SKM-1 (cell line): ENCODE data around the gene GPR15LG.

Experiments
- DNase-seq: peaks from one replicate; lab custom pipeline; 2025; ENCODE audit not compliant: unreplicated experiment; lab: John Stamatoyannopoulos, UW

Gene GPR15LG

GRCh38 chr10:84193327-84193726, 19.7 kb downstream of the GPR15LG start:
- no peak for DNase-seq

DNA sequence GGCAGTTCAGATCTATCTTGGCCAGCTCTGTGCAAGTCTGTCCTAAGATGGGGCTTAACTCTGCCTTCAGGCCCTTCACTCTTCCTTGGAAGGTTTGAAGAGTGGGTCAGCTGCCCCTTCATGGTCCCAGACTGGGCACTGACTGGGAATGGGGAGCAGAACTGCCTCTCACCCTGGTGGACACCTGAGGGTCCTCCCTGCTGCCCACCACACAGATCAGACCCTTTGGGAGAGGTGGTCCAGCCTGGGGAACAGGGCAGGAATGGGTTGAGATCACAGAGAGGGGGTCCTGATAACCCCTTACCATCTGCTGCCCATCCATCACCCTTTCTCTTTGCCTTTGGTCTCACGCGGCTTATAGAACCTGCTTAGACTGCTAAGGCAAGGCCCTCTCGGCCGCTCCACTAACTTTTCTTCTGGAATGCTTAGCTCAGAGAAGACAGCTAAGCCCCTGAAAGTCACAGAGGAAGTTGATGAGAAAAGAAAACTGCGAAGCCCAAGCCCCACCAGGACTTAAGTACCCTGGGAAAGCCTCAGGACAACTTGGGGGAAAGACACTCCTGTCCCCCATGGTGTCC, 20.3 kb downstream of the GPR15LG start:
- DNase-seq = no peak

- DNase-seq = no peak
Observed at GRCh38 chr10:84194424-84195043, 20.9 kb downstream of the GPR15LG start, which contains the start of gene CDHR1. Gene CDHR1, plus strand, starts transcription at chr10:84194537. Its CDS starts 224 bp downstream, at chr10:84194761.

DNA sequence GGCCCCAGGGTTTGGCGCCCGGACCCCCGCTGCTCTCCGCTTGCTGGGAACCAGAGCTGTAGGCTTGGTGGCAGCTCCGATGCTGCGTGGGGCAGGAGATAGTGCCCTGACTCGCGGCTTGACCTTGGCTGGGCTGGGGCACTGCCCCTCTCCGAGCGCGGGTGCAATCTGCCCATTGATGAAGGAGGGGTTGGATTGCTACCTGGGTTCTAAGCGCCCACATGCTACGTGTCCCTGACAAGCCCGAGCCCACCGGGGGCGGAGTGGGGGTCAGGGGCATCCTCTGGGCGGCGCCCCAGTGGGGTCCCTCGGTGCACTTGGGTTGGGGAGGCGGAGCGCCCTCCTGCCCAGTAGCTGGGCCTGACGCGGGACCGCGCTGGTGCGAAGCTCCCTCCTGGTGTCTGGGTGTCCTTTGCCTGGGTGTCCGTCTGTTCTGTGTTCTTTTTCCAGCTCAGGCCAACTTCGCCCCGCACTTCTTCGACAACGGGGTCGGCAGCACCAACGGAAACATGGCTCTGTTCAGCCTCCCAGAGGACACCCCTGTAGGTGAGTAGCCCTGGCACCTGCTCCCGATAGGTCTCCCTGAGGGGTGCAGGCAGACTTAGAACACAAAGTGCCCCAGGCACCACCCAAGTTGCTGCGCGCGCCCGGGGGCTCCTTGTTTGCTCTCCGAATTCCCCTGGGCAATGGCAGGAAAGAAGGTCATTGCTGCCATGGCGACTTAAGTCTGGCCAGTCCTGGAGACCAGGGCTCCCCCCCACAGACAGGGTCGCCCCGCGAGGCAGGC, 21.6 kb downstream of the GPR15LG start:
- no peak for DNase-seq

- DNase-seq = no peak
Observed at GRCh38 chr10:84196083-84196482, 22.5 kb downstream of the GPR15LG start.

- no peak for DNase-seq
Observed at GRCh38 chr10:84196941-84197340, 23.3 kb downstream of the GPR15LG start.

DNA sequence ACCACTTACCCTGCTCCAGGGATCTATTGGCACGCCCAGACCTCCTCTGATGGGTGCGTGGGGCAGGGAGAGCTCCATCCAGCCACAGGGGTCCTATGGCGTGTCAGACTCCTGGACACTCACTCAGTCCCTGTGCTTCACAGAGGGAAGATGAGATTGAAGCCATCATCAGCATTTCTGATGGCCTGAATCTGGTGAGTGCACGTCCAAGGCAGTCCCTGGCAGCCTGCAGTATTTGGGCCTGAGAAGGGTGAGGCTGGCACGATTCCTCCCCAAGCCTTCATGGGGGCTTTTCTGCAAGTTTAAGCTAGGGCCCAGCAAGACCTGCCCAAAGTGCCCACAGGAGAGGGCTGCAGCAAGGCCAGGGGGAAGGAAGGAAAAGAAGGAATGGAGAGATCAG, 24.0 kb downstream of the GPR15LG start:
- DNase-seq = no peak

DNA sequence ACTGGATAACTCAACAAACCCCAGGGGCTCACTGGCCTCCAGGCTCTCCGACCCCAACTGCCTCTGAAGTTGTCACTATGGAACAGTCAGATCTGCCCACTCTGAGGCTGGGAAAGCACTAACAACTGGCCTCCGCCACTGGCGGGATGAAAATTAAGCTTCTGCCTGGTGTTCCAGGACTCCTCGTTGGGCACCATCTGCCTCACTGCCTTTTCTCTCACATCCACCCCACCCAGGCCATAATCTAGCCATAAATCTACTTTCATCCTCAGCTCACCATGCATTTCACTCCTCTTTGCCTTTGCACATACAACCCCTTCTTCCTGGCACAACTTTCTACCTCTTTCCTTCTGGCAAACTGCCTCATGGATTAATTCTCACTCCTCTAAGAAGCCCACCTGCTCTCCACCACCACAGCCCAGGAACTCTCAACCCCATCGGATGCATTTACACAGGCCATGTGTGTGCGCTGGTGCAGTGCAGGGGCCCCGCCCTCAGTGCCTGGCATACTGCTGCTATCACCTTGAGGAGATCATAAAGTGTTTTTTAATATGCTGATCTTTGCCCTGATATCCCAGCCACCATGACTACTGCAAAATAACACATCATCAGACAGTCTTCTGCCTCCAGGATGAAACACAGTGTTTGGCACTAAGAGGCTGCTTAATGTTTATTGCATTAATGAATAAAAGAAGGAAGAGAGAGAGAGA, 24.8 kb downstream of the GPR15LG start:
- no peak for DNase-seq

DNA sequence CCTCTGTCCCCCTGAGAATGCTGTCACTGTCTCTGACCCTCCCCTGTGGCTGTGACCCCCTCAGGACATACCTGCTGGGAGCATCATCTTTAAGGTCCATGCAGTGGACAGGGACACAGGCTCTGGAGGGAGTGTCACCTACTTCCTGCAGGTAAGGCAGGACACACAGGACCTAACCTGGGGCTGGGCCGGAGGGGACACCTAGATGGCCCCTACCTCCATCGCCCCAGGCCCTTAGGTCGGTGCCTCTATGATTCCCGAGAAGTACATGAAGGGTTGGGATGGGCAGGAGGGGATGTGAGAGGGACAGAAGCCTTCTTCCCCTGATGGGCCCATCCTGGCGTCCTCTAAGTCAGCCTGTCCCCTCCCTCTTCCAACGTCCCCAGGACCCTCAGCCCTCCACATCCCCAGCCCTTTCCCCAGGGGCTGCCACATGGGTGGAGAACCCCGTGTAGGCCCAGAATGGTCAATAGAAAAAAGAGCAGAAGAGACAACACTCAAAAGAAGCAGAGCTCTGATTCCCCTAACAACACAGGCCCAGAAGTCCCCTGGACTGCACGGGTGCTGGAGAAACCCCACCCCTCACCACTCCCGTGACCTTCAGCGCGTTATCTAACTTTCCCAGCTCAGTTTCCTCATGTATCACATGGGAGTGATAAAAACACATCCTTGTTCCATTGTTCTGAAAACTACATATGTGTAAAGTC, 27.1 kb downstream of the GPR15LG start:
- DNase-seq = no peak

- no peak for DNase-seq
Observed at GRCh38 chr10:84201244-84201606, 27.6 kb downstream of the GPR15LG start.

DNA sequence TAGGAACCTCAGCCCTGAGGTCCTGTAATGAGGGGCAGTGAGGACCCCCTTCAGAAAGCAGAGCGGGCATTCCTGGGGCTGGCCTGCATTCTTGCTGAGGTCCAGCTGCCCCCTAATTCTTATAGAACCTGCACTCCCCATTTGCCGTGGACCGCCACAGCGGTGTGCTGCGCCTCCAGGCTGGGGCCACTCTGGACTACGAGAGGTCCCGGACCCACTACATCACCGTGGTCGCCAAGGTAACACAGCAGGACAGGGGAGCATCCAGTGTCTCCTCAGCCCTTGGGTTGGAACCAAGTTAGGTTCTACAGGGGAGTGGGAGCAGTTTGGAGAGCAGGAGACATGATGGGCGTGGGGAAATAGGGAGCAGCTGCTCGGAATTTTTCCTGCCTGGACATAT, 28.1 kb downstream of the GPR15LG start:
- no peak for DNase-seq

- DNase-seq = no peak
Observed at GRCh38 chr10:84202349-84202748, 28.7 kb downstream of the GPR15LG start.

DNA sequence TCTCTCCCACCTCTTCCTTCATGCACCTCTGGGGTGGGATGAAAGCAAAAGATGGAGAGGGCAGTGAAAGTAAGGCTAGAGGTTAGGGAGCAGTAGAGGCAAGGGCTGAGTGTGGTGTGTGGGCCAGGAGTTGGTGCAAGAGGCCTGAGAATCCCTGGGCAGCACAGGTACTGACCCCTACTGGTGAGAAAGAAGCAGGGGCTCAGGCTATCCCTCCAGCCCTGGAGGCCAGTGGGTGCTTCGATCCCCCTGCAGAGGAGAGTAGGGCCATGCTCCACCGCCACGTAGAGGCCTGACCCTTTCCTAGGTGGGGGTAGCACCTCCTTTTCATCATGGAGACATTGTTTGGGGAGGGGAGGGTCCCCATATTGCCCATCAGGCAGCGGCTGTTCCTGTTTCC, 30.5 kb downstream of the GPR15LG start:
- peak; percentile 12 for DNase-seq

DNA sequence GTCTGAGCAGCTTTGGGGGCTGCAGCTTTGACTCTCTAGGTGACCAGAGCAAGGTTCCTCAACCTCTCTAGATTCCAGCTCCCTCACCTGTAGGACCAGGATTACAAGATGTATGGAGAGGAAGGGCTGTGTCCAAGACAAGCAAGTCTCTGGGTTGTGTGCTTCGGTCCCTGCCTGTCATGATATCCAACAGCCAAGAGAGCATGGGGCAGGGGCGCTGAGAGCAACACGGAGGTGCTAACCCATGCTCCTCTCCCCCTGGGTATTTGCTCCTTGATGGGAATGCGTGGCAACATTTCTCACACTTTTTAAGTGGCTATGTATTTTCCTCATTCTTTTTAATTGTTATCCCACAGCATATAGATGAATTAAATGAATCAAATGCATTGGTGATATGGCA, 31.0 kb downstream of the GPR15LG start:
- no peak for DNase-seq

- peak; percentile 20 for DNase-seq
Observed at GRCh38 chr10:84205049-84205852, 31.6 kb downstream of the GPR15LG start.

GRCh38 chr10:84205853-84206525, 32.4 kb downstream of the GPR15LG start:
- DNase-seq = no peak

- no peak for DNase-seq
Observed at GRCh38 chr10:84208023-84208422, 34.4 kb downstream of the GPR15LG start.

GRCh38 chr10:84211566-84211965, 38.0 kb downstream of the GPR15LG start:
- DNase-seq = no peak

- DNase-seq = no peak
Observed at GRCh38 chr10:84212014-84212413, 38.4 kb downstream of the GPR15LG start.

DNA sequence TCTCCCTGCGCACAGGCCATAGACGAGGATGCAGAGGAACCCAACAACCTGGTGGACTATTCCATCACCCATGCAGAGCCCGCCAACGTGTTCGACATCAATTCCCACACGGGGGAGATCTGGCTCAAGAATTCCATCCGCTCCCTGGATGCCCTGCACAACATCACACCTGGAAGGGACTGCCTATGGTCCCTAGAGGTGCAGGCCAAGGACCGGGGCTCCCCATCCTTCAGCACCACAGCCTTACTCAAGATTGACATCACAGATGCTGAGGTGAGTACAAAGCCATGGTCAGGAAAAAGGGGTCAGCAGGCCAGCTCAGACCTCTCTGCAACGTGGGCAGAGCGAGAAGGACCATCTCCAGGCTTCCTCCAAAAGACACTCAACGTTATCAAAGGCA, 39.5 kb downstream of the GPR15LG start:
- no peak for DNase-seq
